ENCODE measurements around the gene RADIL.

Gene RADIL

GRCh38 chr7:4808565-4808964, 75.0 kb downstream of the RADIL start:
- no peak overlapping the region for H3K4me3 ChIP-seq (ENCODE audit: low read depth, low read length)
- in situ Hi-C loops (cut with HindIII; ENCODE audit: low sequenced_read_pairs): no loop called here
- no peak for TF ChIP-seq CTCF (IDR thresholded peaks at IDR 0.05; ENCODE audit: low read depth, low read length)
- no peak for DNase-seq (ENCODE audit: low read depth, low spot score)

DNA sequence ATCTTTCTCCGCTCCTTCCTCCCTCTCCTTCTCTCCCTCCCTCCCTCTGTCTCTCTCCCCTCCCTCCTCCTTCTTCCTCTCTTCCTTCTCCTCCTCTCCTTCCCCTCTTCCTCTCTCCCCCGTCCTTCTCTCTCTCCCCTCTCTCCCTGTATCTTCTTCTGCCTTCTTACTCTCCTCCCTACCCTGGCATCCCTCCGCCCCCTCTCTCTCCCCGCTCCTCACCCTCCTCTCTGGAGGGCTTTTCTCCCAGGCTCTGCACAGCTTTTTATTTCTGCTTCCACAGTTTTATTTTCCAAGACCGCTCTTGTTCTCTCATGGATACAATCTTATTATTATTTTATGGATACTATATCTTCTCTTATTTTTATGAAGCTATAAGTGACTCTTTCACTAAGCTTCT, 75.5 kb downstream of the RADIL start:
- no peak overlapping the region for H3K4me3 ChIP-seq (ENCODE audit: low read depth, low read length)
- DNase-seq (ENCODE audit: low read depth, low spot score): no peak
- TF ChIP-seq CTCF (IDR thresholded peaks at IDR 0.05; ENCODE audit: low read depth, low read length): no peak
- in situ Hi-C loops (cut with HindIII; ENCODE audit: low sequenced_read_pairs): no loop called here

DNA sequence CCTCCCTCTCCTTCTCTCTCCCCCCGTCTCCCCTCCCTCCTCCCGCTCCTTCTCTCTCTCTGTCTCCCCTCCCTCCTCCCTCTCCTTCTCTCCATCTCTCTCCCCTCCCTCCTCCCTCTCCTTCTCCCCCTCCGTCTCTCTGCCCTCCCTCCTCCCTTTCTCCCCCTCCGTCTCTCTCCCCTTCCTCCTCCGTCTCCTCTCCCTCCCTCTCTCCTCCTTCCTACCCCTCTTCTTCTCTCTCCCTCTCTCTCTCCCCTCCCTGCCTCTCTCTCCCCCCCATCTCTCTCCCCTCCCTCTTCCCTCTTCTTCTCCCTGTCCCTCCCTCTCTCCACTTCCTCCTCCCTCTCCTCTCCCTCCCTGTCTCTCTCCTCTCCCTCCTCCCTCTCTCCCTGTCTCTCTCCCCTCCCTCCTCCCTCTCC, 75.9 kb downstream of the RADIL start:
- DNase-seq (ENCODE audit: low read depth, low spot score): no peak
- TF ChIP-seq CTCF (IDR thresholded peaks at IDR 0.05; ENCODE audit: low read depth, low read length): no peak
- in situ Hi-C loops (cut with HindIII; ENCODE audit: low sequenced_read_pairs): no loop called here
- H3K4me3 ChIP-seq (ENCODE audit: low read depth, low read length): no peak overlapping the region

DNA sequence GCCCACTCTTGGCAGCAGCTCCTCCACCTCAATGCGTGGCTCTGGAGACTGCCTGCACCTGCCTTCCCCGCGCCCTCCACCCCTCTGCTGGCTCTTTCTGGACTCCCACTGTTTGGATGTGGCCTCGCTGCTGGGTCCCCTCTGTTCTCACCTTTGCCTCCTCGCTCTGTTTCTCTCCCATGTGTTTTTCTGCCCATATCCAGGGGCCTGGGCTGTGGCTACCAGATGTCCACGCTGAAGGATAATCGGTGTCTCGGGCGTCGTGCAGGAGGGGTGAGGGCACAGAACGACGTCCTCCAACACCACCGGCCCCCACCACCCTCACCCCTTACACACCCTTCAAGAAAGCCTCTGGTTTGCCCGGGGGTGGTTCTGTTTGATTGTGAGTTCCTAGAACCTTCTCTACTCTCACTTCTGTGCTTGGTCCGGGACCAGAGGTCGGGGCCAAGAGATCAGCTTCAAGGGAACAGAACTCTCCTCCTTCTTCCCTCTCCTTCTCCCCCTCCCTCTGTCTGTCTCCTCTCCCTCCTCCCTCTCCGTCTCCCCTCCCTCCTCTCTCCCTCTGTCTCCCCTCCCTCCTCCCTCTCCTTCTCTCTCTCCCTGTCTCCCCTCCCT, 76.4 kb downstream of the RADIL start:
- DNase-seq (ENCODE audit: low read depth, low spot score): no peak
- in situ Hi-C loops (cut with HindIII; ENCODE audit: low sequenced_read_pairs): no loop called here
- no peak overlapping the region for H3K4me3 ChIP-seq (ENCODE audit: low read depth, low read length)
- no peak for TF ChIP-seq CTCF (IDR thresholded peaks at IDR 0.05; ENCODE audit: low read depth, low read length)

DNA sequence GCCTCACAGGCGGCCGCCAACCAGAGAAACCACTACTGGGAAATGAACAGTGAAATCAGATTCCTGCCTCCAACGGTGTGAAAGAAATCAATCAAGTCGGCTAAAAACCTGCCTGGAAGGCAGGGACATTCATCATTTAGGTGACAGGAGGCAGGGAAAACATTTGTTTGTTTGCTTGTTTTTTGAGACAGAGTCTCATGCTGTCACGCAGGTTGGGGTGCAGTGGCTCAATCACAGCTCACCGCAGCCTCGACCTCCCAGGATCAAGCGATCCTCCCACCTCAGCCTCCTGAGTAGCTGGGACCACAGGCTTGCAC, 77.6 kb downstream of the RADIL start:
- no peak overlapping the region for H3K4me3 ChIP-seq (ENCODE audit: low read depth, low read length)
- DNase-seq (ENCODE audit: low read depth, low spot score): no peak
- no peak for TF ChIP-seq CTCF (IDR thresholded peaks at IDR 0.05; ENCODE audit: low read depth, low read length)
- in situ Hi-C loops (cut with HindIII; ENCODE audit: low sequenced_read_pairs): no loop called here

DNA sequence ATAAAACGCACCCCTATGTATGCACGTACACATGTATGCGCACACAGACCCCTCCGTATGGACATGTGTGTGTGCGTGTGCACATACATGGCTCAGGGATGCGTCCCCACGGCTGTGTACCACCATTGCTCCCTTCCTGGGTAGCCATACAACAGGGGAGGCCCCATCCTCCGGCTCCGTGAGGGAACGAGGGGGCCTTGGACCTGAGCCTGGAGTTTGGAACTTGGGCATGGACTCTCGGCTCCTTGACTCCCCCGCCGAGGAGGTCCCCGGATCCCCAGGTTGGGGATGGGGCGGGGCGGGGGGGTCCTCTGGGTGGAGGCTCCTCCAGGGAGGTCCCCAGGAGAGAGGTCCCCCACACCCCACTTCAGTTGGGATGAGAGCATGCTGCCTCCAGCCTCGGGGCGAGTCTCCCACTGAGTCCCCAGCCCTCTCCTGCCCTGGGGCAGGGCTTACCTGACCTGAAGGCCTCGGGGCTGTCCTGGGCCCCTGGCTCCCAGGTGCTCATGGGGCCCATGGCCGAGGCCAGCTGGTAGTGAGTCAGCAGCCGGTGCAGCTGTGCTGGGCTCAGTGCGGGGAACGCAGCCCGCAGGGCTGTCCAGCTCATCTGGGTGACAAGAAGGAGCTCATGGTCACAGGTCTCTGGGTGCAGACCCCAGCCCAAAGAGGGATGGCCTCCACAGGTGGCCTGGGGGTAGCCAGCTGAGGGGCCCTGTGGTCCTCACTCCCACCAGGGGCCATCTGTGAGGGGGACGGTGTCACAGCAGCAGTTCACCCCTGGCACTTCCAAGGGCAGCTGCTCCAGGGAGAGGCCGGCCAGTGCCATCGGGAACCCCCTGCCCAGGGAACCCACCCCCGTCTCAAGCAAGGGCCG, 78.2 kb downstream of the RADIL start:
- in situ Hi-C loops (cut with HindIII; ENCODE audit: low sequenced_read_pairs): no loop called here
- TF ChIP-seq CTCF (IDR thresholded peaks at IDR 0.05; ENCODE audit: low read depth, low read length): no peak

More for the DNA sequence above, 78.2 kb downstream of the RADIL start:
- no peak overlapping the region for H3K4me3 ChIP-seq (ENCODE audit: low read depth, low read length)
- no peak for DNase-seq (ENCODE audit: low read depth, low spot score)

Measured in astrocyte of the spinal cord (primary cell).